ENCODE measurements around the gene AKIRIN2. TPM values are rescaled to one million over a fixed set of nuclear protein-coding genes. Genes with fewer than 3 reads are reported as not detected.

Gene AKIRIN2
- total and polyA plus RNA-seq, 8 donors = 43.6 to 71.4 (median 66.5) TPM

DNA sequence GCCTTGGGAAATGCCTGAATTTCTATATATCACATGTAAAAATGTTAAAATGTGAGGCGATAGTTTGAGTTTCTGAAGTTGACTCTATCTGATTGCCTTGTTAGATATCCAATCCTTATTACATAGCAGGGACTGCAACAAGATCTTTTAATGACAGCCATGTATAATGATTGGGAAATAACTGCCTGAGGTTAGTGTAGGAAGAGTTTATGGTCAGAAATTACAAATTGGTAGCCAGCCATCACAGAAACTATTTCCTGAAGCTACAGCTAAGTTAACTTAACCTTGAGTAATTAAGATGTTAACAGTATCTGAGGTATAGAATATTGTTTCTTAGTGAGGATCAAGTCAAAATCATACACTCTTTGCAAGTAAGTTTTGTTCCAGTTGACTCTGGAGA lies 41.0 kb downstream of the AKIRIN2 start:
- peaks cover 0 to 9% of the 10 kb centered on the region in 2 donors for H3K4me1 ChIP-seq
- no peak for TF ChIP-seq CTCF (IDR thresholded peaks at IDR 0.05)
- no peak overlapping the region for H3K4me3 ChIP-seq
- no peak for ATAC-seq
- intact Hi-C loops (cut with DNase I) = no loop called here
- no peaks in the 10 kb centered on the region for H3K9me3 ChIP-seq
- DNase-seq = no peak
- no peaks in the 10 kb centered on the region for H3K27me3 ChIP-seq
- H3K27ac ChIP-seq = no peak overlapping the region
- H3K36me3 ChIP-seq = peaks cover 0 to 20% of the 10 kb centered on the region in 2 donors

DNA sequence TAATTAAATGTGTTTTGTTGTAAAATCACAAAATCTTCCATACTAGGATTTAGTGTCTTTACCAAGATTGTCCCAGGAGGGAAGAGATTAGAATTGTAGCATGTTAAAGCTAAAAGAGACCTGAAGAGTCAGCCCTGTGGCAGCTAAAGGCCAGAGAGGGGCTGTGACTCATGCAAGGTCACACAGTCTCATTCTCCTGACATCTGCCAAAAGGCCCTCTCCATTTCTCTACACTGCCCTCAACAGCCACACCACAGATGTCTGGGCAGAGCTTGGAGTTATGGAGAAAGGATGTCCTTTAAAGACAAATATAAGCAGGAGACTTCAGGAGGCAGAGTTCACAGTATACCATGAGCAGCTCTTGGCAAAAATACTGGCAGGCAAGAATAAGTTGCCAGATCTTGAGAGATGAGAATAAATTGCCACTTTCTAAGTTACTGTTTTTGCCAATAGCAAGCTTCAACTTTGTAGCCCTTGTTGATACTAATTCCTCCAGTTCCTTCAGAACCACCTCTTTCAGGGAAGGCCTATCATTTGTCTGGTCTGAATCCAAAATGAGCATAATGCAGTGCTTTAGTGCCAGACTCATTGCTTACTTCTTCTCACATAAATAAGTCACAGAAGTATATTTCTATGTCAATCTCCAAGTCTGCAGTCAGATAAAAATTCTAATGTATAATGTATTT lies 41.7 kb downstream of the AKIRIN2 start:
- ATAC-seq (no peak), DNase-seq (no peak)
- no peak overlapping the region for H3K4me3 ChIP-seq
- no peak for TF ChIP-seq CTCF (IDR thresholded peaks at IDR 0.05)
- peaks cover 0 to 23% of the 10 kb centered on the region in 2 donors for H3K36me3 ChIP-seq
- peak overlapping the region in 1 of 2 donors; percentile 5 for H3K27ac ChIP-seq
- peaks cover 0 to 9% of the 10 kb centered on the region in 2 donors for H3K4me1 ChIP-seq
- no peaks in the 10 kb centered on the region for H3K9me3 ChIP-seq
- no peaks in the 10 kb centered on the region for H3K27me3 ChIP-seq
- intact Hi-C loops (cut with DNase I) = no loop called here

DNA sequence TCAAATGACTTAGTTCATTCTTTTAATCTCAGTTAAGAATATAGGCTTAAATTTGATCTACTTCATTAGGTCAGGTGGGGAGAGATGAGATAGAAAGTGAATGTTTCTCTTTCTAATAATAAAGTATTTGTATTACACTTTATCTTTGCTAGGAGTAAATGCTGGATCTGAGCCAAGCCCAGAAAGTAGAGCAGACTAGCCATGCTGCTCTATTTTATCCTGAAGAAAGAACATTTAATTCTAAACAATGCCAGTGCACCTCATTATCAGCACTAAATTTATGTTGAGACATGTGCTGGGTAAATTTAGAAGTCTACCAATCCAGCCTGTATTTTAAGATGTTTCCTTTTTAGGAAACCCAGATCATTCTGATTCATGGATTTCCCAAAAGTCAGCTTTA lies 43.5 kb downstream of the AKIRIN2 start:
- ATAC-seq = no peak
- TF ChIP-seq CTCF (IDR thresholded peaks at IDR 0.05) = no peak
- H3K9me3 ChIP-seq = no peaks in the 10 kb centered on the region
- peaks cover 0 to 9% of the 10 kb centered on the region in 2 donors for H3K4me1 ChIP-seq
- H3K36me3 ChIP-seq = peaks cover 0 to 28% of the 10 kb centered on the region in 2 donors
- intact Hi-C loops (cut with DNase I) = no loop called here
- H3K27me3 ChIP-seq = no peaks in the 10 kb centered on the region
- H3K27ac ChIP-seq = no peak overlapping the region
- no peak for DNase-seq
- H3K4me3 ChIP-seq = no peak overlapping the region

GRCh38 chr6:87656857-87657256 lies 45.2 kb downstream of the AKIRIN2 start:
- H3K36me3 ChIP-seq = peaks cover 0 to 33% of the 10 kb centered on the region in 2 donors
- DNase-seq = no peak

GRCh38 chr6:87655824-87656223 lies 46.2 kb downstream of the AKIRIN2 start:
- no peaks in the 10 kb centered on the region for H3K9me3 ChIP-seq
- no peak overlapping the region for H3K4me3 ChIP-seq
- DNase-seq (no peak), ATAC-seq (no peak)
- peaks cover 0 to 35% of the 10 kb centered on the region in 2 donors for H3K36me3 ChIP-seq
- H3K4me1 ChIP-seq = peaks cover 0 to 7% of the 10 kb centered on the region in 2 donors
- intact Hi-C loops (cut with DNase I) = no loop called here
- TF ChIP-seq CTCF (IDR thresholded peaks at IDR 0.05) = no peak
- no peaks in the 10 kb centered on the region for H3K27me3 ChIP-seq
- H3K27ac ChIP-seq = no peak overlapping the region

More at GRCh38 chr6:87656857-87657256, 45.2 kb downstream of the AKIRIN2 start:
- Histone ChIP-seq H3K4me3 (no peak overlapping the region), H3K9me3 (no peaks in the 10 kb centered on the region), H3K27me3 (no peaks in the 10 kb centered on the region), H3K27ac (no peak overlapping the region), H3K4me1 (peaks cover 0 to 9% of the 10 kb centered on the region in 2 donors)
- intact Hi-C loops (cut with DNase I) = no loop called here
- TF ChIP-seq CTCF (IDR thresholded peaks at IDR 0.05) = no peak
- ATAC-seq = no peak

All from left lung (tissue), 10 donors.